GM15510 (cell line): ENCODE measurements around the gene SIPA1L3.

Source experiments
- POLR2A ChIP-seq: IDR thresholded peaks from 3 replicates; pipeline ENCODE4 v1.6.1; 2011; ENCODE audit warnings: borderline replicate concordance; ENCODE audit not compliant: insufficient read length; ENCODE audit errors: extremely low read depth

Gene SIPA1L3

GRCh38 chr19:38203197-38203596 lies 296.2 kb downstream of the SIPA1L3 start:
- no peak for TF ChIP-seq POLR2A

GRCh38 chr19:38204096-38204495 lies 297.1 kb downstream of the SIPA1L3 start:
- no peak for TF ChIP-seq POLR2A

- TF ChIP-seq POLR2A, result no peak
Observed at GRCh38 chr19:38204728-38205127, 297.7 kb downstream of the SIPA1L3 start.

- TF ChIP-seq POLR2A, result no peak
Observed at GRCh38 chr19:38206006-38206745, 299.2 kb downstream of the SIPA1L3 start.

GRCh38 chr19:38206928-38207327 lies 299.9 kb downstream of the SIPA1L3 start:
- no peak for TF ChIP-seq POLR2A

GRCh38 chr19:38207543-38207942 lies 300.5 kb downstream of the SIPA1L3 start:
- TF ChIP-seq POLR2A, result no peak

GRCh38 chr19:38208571-38208970 lies 301.6 kb downstream of the SIPA1L3 start:
- TF ChIP-seq POLR2A, result no peak

- no peak for TF ChIP-seq POLR2A
Observed at GRCh38 chr19:38209152-38209551, 302.1 kb downstream of the SIPA1L3 start.

- TF ChIP-seq POLR2A, result no peak
Observed at GRCh38 chr19:38209671-38210457, 302.9 kb downstream of the SIPA1L3 start.

- TF ChIP-seq POLR2A, result no peak
Observed at GRCh38 chr19:38210458-38210987, 303.5 kb downstream of the SIPA1L3 start.

GRCh38 chr19:38211151-38211591 lies 304.2 kb downstream of the SIPA1L3 start:
- no peak for TF ChIP-seq POLR2A

GRCh38 chr19:38211766-38212165 lies 304.8 kb downstream of the SIPA1L3 start:
- no peak for TF ChIP-seq POLR2A

- no peak for TF ChIP-seq POLR2A
Observed at GRCh38 chr19:38213469-38213868, 306.5 kb downstream of the SIPA1L3 start.

GRCh38 chr19:38213911-38214625 lies 307.1 kb downstream of the SIPA1L3 start:
- TF ChIP-seq POLR2A, result no peak
